HepG2 (cell line): ENCODE measurements around the gene GIPC3. TPM values are rescaled to one million over a fixed set of nuclear protein-coding genes. Genes with fewer than 3 reads are reported as not detected.

Experiments used
- BRCA1 ChIP-seq: sonication (generic); formaldehyde crosslinking; IDR thresholded peaks from 2 replicates; pipeline ENCODE4 v1.4.0; 2020; ENCODE audit warnings: missing genetic modification reagents
- CBX5 ChIP-seq: sonication (generic); formaldehyde crosslinking; IDR thresholded peaks from 2 replicates; pipeline ENCODE4 v1.4.0; 2020; ENCODE audit warnings: missing genetic modification reagents, borderline replicate concordance
- FOXA1 ChIP-seq, 2 experiments: fragments of 450-650 bp in 1 of 2; sonication (generic) in 1 of 2; formaldehyde crosslinking in 1 of 2; IDR thresholded peaks; 2 replicates each; pipeline versions ENCODE4 v1.4.0 to v1.6.1; 2016 to 2020; ENCODE audit warnings: missing genetic modification reagents in 1 of 2
- MBNL3 ChIP-seq: fragments of 250-450 bp; sonication (Bioruptor Pico); conservative IDR thresholded peaks from 2 replicates; pipeline ENCODE4 v1.8.0; 2022; ENCODE audit warnings: mild to moderate bottlenecking, inconsistent platforms
- NFE2 ChIP-seq: sonication (generic); formaldehyde crosslinking; IDR thresholded peaks from 2 replicates; pipeline ENCODE4 v1.4.0; 2020; ENCODE audit warnings: missing genetic modification reagents
- NFYC ChIP-seq: IDR thresholded peaks from 2 replicates; pipeline ENCODE4 v1.6.1; 2016; ENCODE audit warnings: missing genetic modification reagents, missing compliant biosample characterization
- NR2F1 ChIP-seq, 2 experiments: fragments of 450-650 bp in 1 of 2; formaldehyde crosslinking in 1 of 2; IDR thresholded peaks; 2 replicates each; pipeline versions ENCODE4 v1.5.0 to v1.6.1; 2016 to 2020; ENCODE audit warnings: mild to moderate bottlenecking in 1 of 2, missing compliant biosample characterization in 1 of 2, missing genetic modification reagents in 1 of 2, moderate library complexity in 1 of 2
- ONECUT2 ChIP-seq: sonication (generic); formaldehyde crosslinking; IDR thresholded peaks from 2 replicates; pipeline ENCODE4 v1.4.0; 2020; ENCODE audit warnings: missing genetic modification reagents
- SAP130 ChIP-seq: IDR thresholded peaks from 2 replicates; pipeline ENCODE4 v1.6.1; 2016; ENCODE audit warnings: low read depth
- SRSF9 ChIP-seq: fragments of 200-400 bp; formaldehyde crosslinking; IDR thresholded peaks from 2 replicates; pipeline ENCODE4 v1.6.1; 2018; ENCODE audit warnings: borderline replicate concordance, mild to moderate bottlenecking, low read depth, low read length; ENCODE audit not compliant: insufficient read depth, poor library complexity, severe bottlenecking
- TRIM24 ChIP-seq: sonication (generic); formaldehyde crosslinking; IDR thresholded peaks from 2 replicates; pipeline ENCODE4 v1.8.0; 2022; ENCODE audit warnings: mild to moderate bottlenecking, missing genetic modification reagents
- ZBTB39 ChIP-seq: sonication (generic); formaldehyde crosslinking; IDR thresholded peaks from 2 replicates; pipeline ENCODE4 v1.5.0; 2020; ENCODE audit warnings: missing genetic modification reagents
- ZFP41 ChIP-seq: sonication (generic); formaldehyde crosslinking; IDR thresholded peaks from 2 replicates; pipeline ENCODE4 v1.4.0; 2020; ENCODE audit warnings: mild to moderate bottlenecking, missing genetic modification reagents, borderline replicate concordance
- ZMAT3 ChIP-seq: sonication (generic); formaldehyde crosslinking; conservative IDR thresholded peaks from 2 replicates; pipeline ENCODE4 v1.7.0; 2021; ENCODE audit warnings: missing genetic modification reagents
- ZNF260 ChIP-seq: sonication (generic); formaldehyde crosslinking; IDR thresholded peaks from 2 replicates; pipeline ENCODE4 v1.4.0; 2020; ENCODE audit warnings: missing genetic modification reagents, low read depth, mild to moderate bottlenecking, borderline replicate concordance
- ZNF280B ChIP-seq: sonication (generic); formaldehyde crosslinking; IDR thresholded peaks from 2 replicates; pipeline ENCODE4 v1.5.0; 2020; ENCODE audit warnings: missing genetic modification reagents, mild to moderate bottlenecking, borderline replicate concordance
- ZNF362 ChIP-seq: sonication (generic); formaldehyde crosslinking; IDR thresholded peaks from 2 replicates; pipeline ENCODE4 v1.4.0; 2020; ENCODE audit warnings: missing genetic modification reagents, mild to moderate bottlenecking, borderline replicate concordance
- ZNF614 ChIP-seq: IDR thresholded peaks from 2 replicates; pipeline ENCODE4 v1.6.1; 2018; ENCODE audit warnings: missing biosample characterization, missing genetic modification reagents, inconsistent platforms, borderline replicate concordance
- ZNF740 ChIP-seq: sonication (generic); formaldehyde crosslinking; IDR thresholded peaks from 2 replicates; pipeline ENCODE4 v1.4.0; 2020; ENCODE audit warnings: missing genetic modification reagents
- ZSCAN20 ChIP-seq: sonication (generic); formaldehyde crosslinking; IDR thresholded peaks from 2 replicates; pipeline ENCODE4 v1.4.0; 2020; ENCODE audit warnings: missing genetic modification reagents, mild to moderate bottlenecking, borderline replicate concordance
- polyA plus RNA-seq, 8 experiments: library from polyadenylated mRNA; depleted of rRNA in 3 of 8; stranded (reverse) in 7 of 8; unstranded in 1 of 8; fragments of >200 nt; fragmentation: Illumina TruSeq in 4 of 8; extraction: Trizol in 4 of 8; gene quantifications; 2 replicates each; pipeline versions ENCODE4 v1.2.1 to v1.2.3, GENCODE V29; 2011 to 2016; ENCODE audit warnings: low read depth in 4 of 8, missing spikeins in 1 of 8, mixed read lengths in 1 of 8; ENCODE audit not compliant: insufficient read depth in 1 of 8
- total RNA-seq, 5 experiments: library from RNA; depleted of rRNA; stranded (reverse); fragments of >200 nt; fragmentation: Illumina TruSeq; extraction: Trizol; gene quantifications; 2 replicates each; pipeline ENCODE4 v1.2.3, GENCODE V29; 2016; ENCODE audit warnings: low read depth in 1 of 5
- TF ChIP-seq, protein P1 (sequence below): sonication (generic); formaldehyde crosslinking; IDR thresholded peaks from 2 replicates; pipeline ENCODE4 v1.5.1; 2020; ENCODE audit warnings: mild to moderate bottlenecking, missing genetic modification reagents

The GIPC3 gene
- total and polyA plus RNA-seq, 2 of the 13 experiments (the other 11 are each of a cell fraction or from before 2014, with no cell fraction given), result 0.05 TPM; not detected in 1

- TF ChIP-seq ZNF280B, result no peak
- no peak for TF ChIP-seq ZNF362
- TF ChIP-seq ONECUT2 (CRISPR knock-in tag), result no peak
- no peak for TF ChIP-seq FOXA1 (IDR thresholded peaks at IDR 0.05)
- TF ChIP-seq FOXA1 (CRISPR knock-in tag; IDR thresholded peaks at IDR 0.05), result no peak
- TF ChIP-seq SAP130 (CRISPR knock-in tag), result peak; percentile 70
- no peak for TF ChIP-seq MBNL3
- no peak for TF ChIP-seq TRIM24 (CRISPR knock-in tag)
- TF ChIP-seq, protein P1, sequence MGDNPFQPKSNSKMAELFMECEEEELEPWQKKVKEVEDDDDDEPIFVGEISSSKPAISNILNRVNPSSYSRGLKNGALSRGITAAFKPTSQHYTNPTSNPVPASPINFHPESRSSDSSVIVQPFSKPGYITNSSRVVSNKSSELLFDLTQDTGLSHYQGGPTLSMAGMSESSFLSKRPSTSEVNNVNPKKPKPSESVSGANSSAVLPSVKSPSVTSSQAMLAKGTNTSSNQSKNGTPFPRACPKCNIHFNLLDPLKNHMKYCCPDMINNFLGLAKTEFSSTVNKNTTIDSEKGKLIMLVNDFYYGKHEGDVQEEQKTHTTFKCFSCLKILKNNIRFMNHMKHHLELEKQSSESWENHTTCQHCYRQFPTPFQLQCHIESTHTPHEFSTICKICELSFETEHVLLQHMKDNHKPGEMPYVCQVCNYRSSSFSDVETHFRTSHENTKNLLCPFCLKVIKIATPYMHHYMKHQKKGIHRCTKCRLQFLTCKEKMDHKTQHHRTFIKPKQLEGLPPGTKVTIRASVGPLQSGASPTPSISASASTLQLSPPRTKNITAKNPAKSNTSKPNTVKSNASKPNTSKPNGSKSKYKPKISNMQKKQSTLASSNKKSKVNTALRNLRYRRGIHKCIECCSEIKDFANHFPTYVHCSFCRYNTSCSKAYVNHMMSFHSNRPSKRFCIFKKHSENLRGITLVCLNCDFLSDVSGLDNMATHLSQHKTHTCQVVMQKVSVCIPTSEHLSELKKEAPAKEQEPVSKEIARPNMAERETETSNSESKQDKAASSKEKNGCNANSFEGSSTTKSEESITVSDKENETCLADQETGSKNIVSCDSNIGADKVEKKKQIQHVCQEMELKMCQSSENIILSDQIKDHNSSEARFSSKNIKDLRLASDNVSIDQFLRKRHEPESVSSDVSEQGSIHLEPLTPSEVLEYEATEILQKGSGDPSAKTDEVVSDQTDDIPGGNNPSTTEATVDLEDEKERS (CRISPR knock-in tag), result no peak
- no peak for TF ChIP-seq ZFP41 (CRISPR knock-in tag)
- TF ChIP-seq CBX5, result no peak
- no peak for TF ChIP-seq ZNF260 (CRISPR knock-in tag)
- peak; percentile 89 for TF ChIP-seq NFYC
- TF ChIP-seq BRCA1 (CRISPR knock-in tag), result no peak
- TF ChIP-seq ZSCAN20, result no peak
- TF ChIP-seq ZMAT3 (CRISPR knock-in tag), result no peak
- TF ChIP-seq ZNF614 (CRISPR knock-in tag), result no peak
- no peak for TF ChIP-seq ZNF740 (CRISPR knock-in tag)
- TF ChIP-seq ZBTB39 (CRISPR knock-in tag), result no peak
- no peak for TF ChIP-seq SRSF9
- no peak for TF ChIP-seq NFE2 (CRISPR knock-in tag)
- no peak for TF ChIP-seq NR2F1 (CRISPR knock-in tag; IDR thresholded peaks at IDR 0.05)
Measured at GRCh38 chr19:3572132-3572854, 13.0 kb upstream of the GIPC3 start (continued).
